ENCODE measurements around the gene EYS.
"Not testable (repeated sequence)": the region's sequence is repeated elsewhere in the genome, so short reads cannot be mapped to it uniquely, and the experiment has no call there.

The EYS gene

DNA sequence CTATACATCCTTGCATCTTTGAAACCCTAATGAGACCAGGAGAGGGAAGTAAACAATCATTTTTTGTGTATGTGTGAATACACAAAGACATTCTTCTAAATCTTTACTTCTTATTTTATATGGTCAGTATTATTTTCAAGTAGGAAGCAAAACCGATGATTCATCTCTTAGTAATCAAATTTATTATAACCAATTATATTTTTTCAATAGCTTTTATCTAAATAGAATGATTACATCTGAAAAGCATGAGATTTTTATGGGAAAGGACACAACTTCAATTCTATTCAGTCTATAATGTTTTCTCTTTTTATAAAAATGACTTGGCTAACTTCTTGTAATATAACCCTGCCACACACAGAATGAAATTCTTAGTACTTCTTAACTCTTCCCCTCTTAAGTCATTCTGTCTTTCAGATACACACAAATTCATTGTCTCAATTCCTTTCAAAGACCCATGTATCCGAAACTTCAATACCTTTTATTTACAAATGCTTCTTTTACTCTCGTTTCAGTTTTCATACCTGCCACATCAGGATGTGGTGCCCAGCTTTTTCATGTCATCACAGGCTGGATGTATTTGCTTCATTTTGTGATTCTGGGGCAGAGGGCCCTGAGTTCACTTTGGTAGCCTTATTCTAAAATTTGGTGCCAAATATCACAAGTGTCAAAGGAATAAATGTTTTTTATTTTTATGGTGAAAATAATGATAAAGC, 1844.4 kb downstream of the EYS start:
- no peak for DNase-seq

DNA sequence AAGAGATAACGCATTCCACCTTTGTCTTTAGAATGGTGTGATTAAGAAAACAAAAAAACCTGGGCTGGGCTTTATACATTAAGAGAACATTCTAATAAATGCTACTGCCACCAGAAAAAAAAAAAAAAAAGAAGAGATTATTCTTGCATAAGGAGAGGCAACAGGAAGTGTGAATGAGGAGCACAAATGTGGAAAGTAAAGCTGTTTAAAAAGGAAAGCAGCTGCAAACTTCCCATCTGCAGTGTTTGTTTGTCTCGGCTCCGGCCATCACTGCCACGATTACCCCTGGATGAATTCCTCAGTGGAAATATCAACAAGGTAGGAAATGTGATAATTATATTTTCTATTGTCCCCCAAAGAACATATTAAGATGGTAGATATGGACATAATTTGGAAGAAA, 1847.5 kb downstream of the EYS start:
- DNase-seq: no peak

DNA sequence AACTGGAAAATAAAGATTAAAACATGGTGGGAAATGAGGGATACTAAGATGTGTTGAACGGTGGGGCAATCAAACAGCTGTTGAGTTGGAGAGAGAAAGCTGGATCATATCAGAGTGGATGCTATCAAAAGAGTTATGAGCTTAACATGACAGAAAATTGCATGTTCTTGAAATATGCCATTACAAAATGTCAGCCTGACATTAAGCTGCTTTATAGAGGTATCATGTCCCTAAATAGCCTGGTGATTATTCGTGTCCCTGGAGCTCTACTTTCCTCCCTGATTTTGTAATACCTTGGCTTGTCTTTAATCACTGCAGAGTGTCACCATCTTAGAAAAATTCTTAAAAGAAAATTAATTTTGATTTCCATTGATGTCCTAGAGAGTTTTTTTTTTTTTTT, 1848.3 kb downstream of the EYS start:
- DNase-seq: no peak

DNA sequence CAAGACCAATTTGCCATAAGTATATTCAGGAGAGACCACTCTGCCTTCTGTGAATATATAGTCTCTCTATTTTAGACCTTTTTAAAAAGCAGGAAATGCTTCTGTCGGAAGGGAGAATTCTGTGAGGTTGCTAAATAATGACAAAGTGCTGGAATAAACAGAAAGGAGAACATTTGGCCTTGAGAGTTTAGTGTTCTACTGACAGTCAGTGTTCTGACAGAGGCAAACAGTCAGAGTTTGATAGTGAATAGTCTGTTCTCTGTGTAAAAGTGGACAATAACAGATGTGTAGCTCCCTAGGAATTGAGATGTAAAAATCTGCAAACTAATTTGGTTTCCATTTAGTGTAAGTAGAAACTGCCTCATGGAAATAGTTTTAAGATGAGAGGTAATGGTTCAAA, 1850.8 kb downstream of the EYS start:
- no peak for DNase-seq

DNA sequence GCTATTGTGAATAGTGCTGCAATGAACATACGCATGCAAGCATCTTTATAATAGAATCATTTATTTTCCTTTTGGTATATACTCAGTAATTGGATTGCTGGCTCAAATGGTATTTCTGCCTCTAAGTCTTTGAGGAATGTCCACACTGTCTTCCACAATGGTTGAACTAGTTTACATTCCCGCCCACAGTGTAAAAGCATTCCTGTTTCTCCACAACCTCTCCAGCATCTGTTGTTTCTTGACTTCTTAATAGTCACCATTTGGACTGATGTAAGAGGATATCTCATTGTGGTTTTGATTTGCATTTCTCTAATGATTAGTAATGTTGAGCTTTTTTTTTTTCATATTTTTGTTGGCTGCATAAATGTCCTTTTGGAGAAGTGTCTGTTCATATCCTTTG, 1862.7 kb downstream of the EYS start:
- no peak for DNase-seq

DNA sequence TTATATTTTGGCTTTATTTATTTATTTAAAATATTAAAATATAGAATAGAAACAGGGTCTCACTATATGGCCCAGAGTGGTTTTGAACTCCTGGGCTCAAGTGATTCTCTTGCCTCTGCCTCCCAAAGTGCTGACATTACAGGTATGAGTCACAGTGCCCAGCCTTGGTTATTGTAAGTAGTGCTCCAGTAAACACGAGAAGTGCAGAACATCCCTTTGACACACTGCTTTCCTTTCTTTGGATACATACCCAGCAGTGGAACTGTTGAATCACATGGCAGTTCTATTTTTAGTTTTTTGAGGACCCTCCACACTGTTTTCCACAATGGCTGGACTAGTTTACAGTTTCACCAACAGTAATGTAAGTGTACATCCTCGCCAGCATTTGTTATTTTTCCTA, 1867.5 kb downstream of the EYS start:
- no peak for DNase-seq

DNA sequence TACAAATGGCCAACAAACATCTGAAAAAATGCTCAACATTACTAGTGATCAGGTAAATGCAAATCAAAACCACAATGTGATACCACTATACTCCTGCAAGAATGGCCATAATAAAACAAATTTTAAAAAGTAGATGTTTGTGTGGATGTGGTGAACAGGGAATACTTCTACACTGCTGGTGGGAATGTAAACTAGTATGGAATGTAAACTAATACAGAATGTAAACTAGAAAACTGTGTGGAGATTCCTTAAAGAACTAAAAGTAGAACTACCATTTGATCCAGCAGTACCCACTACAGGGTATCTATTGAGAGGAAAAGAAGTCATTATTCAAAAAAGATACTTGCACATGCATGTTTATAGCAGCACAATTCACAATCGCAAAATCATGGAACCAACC, 1878.3 kb downstream of the EYS start:
- not testable (repeated sequence) for DNase-seq

DNA sequence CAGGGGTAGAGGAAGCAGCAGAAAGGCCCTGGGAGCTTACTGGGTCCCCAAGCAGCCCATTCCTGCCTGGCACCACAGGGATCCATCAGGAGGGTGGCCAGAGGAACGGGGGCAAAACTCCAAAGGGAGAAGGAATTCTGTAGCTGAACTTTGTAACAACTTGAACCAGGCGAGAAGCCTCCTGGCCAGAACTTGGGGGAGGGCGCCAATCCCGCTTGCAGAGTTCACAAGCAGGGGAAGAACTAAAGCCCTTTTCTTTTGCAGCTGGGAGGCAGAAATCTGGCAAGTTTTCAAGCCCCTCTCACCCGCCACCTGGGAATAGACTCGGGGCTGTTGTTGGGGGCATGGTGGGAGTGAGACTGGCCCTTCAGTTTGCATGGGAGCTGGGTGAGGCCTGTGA, 1882.3 kb downstream of the EYS start:
- DNase-seq: no peak

DNA sequence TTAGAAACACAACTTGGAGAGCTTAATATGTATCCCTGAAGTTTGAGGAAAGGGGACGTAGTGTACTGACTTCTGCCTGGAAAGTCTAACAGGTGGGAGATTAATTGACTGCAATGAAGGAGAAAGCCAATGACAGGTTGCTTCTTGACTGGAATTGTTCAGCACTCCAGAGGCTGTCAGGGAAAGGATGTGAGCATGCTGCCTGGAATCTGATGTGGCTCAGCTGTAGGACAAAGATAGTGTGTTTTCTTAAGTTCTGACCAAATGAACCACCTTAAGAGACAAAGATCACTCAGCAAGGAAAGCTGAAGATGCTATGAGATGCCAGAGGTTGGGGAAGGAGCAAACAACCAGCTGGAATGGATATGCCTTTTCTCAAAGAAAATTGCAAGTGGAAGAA, 1885.6 kb downstream of the EYS start:
- no peak for DNase-seq

DNA sequence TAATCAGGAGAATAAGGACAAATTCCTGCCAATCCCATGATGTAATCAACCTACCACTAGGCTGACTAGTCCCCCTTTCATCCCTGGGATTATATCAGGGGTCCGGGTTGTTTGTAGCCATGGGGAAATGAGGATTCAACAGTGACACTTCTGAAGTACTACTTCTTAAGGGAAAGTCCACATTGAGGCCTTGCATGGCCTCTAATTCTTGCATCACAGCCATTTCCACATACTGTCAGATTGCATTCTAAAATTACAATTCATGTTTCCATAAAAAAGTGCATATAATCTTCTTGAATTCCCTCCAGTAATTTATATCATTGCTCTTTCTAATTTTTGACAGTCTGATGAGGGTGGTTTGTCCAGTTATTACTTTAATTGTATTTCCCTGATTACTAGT, 1887.2 kb downstream of the EYS start:
- DNase-seq: no peak

DNA sequence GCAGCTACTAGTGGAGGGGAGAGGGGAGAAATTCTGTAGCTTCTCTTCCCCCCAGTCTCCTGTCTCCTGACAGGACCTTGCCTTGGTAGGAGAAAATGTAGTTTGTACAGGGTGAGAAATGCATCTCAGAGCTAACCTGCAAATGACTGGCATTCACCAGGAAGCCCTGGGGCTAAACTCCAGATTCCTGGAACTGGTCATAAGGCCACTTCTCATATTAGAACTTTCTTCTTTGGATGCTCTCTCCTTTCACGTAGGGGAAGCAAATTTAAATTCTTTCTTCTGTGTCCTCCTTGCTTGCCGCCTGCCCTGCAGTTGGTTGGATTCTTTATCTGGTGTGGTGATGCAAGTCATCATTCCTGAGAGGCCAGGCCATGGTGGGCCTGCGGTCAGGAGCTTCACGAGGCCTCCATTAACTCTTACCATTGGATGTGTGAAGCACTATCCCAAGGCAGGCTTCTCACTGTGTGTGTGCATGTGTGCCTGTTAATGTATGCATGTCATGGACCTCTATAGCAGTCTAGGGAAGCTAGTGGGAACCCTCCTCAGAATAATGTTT, 1889.5 kb downstream of the EYS start:
- DNase-seq: no peak

DNA sequence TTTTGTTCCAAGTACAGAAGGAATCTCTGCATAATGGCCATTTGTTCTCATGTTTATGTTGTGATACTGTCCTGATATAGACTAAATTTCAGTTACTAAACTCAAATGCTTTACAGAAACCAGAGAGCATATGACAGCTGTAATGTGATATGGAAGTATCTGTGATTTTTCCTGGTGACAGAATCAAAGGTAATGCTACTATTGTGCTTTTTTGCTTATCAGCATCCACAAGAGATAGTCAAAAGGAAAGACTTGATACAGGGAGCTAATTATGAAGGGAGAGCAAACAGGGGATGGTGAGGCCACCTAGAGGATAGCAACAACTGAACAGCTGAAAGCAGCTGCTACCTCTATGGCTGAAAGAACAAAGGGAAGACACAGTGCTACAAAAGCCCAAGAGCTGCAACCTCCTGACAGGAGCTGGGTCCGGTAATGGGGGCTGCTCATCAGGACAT, 1890.0 kb downstream of the EYS start:
- DNase-seq: no peak

DNA sequence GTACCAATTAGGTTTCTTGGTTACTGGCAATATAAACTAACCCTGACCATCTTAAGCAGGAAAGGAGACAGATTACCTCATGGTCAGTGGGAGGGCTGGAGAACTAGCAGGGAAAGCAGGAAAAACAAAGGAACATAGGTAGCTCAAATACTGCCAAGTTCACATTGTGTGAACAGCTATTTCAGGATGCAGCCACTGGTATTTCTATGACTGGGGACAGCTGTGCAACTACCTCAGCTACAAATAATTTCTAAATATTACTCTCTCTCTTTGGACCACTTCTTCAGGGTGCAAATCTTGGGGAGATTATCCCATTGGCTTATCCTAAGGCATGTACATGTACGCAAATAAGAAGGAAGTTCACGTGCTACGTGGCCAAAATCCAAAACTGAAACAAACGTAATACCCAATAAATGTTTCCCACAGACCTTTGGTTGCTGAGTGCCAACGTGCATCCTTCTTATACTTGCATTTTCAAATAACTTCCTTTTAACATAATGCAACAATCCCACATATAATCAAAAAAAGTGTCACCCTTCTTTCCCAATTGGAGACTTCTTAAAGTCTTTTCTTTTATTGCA, 1890.5 kb downstream of the EYS start:
- DNase-seq: no peak

DNA sequence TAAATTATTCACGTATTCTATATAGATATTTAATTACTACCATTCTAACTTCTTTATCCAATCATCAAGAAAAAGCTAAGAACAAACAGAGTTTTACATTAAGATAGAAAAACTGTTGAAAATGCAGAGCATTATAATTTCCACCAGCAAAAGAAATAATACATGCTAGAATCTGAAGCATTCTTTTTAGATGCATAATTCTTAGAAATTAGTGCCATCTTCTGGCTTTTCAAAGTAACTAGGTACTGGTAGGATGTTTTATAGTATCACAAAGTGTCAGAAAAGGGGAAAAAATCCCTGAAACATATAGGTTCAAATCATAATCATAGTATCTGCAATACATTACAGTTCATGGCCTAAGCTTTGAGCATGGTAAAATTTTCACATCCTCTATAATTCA, 1892.6 kb downstream of the EYS start:
- no peak for DNase-seq

DNA sequence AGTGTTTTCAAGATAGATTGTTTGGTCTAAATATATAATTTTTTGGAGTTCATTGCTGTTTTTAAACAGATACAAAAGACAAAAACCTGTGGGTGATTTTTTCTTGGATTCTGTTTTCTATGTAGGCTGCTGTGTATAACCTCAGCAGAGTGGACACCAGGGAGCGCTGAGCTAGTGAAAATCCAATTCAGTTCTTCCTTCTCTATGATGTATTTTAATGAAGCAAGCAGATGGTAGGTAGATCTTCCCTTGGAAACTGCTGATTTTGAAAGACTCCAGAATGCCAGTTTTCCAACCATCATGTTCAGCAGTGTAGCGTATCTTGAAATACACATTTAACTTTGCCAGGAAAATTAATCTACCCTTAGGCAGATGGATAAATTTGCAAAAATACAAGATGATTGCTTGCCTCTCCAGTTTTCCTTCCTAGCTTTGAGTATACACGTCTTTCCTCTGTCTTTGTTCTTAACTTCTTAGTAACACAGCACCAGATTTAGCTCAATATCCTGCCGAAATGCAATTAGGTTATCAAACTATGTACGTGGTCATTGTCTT, 1893.4 kb downstream of the EYS start:
- DNase-seq: no peak

DNA sequence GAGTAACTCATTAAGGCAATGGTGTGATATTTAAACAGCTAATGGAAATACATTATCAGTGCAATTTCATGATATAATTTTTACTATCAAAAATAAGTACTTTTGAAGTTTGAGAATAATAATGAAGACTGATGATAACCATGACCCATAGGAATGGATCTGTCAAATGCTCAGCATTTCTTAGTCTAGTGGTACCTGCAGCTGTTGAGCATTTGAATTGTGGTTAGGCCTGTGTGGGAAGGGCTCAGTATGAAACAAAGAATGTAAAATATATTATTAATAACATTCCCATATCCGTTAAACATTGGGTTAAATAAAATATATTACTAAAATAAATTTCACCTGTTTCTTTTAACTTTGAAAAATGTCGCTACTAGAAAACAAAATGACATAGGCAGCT, 1898.5 kb downstream of the EYS start:
- DNase-seq: no peak

DNA sequence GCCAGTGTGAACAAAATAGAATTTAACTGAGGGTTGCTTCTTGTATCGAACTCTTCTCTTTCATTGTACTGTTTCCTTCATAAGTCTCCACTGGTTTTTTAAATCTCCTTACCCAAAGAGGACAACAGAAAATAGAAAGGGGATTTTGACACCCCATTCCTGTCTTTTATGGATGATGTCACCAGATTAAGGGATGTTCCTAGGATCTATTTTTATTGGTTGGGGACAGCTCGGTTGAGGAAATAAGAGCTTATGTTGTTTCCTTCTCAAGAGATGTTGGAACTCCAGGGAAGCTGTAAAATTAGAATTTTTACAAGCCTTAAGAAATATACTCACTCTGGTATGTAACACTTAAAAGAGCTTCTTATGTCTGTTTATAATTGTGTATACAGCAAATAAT, 1900.0 kb downstream of the EYS start:
- no peak for DNase-seq

DNA sequence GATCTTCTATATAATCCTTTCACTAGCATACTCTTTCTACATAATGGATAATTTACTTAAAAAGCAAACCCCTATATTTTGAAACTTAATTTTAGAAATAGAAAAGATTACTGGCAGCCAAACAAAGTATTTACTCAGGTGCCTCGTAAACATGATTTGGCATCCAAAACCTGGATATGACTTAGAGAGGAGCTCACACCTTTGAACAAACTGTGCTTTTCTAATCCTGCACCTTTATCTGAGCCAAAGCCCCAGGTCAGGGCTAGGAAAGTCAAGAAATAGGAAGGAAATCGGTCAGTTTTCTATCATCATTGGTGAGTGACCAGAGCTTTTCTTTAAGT, 1900.5 kb downstream of the EYS start:
- no peak for DNase-seq

DNA sequence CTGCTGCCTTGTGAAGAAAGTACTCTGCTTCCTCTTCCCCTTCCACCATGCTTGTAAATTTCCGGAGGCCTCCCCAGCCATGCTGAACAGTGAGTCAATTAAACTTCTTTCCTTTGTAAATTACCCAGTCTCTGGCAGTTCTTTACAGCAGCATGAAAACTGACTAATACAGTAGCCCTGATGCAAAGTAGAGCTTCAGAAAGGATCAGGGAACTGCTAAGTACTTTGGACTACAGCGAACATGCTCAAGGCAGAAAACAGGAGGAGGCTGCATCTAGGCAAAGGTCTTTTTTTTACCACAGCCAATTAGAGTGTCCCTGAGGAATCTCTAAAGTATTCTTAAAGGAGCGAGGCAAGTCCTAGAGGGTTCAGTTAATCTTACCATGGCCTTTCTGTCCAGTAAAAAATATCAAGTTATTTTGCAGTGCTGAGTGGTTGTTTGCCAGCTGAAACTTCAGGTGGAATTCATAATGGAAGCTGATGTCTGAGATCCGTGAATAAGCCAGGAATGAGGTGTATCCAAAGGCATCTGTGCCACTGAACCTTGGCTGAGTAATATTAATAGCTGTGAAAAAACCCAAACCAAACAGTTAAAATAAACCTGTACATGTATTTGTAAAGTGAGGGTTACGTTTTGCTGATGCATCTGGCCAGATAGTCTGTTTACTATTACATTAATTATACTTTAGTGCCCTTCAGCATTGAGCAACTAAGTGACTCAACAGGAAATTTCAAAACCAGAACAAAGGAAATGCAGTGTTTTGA, 1901.0 kb downstream of the EYS start:
- no peak for DNase-seq

DNA sequence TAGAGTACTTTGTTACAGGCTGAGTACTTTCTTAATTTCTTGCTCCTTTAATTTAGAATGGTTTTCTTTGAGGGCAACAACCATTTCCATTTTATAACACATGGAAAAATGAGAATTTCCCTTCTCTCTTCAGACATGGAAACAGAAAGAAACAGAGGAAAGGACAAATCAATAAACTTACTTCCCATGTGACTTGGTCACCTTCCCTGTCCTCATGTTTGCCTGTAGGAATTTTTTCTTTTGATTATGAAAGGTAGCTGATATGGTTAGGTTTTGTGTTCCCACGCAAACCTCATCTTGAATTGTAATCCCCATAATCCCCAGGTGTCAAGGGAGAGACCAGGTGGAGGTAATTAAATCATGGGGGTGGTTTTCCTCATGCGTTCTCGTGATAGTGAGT, 1901.7 kb downstream of the EYS start:
- no peak for DNase-seq

DNA sequence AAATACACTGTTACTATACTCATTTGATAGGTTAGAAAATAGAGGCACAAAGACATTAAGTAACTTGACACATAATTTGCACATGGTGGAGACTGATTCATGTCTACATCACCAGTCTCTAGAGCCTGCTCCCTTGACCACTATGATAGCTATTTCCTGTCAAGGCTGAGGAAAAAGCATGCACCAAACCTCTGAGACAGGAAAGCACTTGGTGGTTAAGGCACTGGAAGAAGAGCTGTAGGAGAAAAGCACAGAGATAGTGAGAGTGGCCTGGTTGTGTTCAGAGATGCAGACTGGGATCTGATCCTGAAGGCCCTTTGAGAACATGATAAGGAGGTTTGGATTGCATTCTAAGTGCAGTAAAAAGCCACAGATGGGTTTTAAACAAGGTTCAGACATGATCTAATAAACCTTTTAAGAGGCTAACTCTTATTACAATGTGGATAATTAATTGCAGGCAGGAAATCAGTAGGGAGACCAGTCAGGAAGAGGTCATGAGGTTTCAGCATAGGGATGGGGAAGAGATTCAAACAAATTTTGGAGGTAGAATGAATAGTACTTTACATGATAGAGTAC, 1902.6 kb downstream of the EYS start:
- no peak for DNase-seq

DNA sequence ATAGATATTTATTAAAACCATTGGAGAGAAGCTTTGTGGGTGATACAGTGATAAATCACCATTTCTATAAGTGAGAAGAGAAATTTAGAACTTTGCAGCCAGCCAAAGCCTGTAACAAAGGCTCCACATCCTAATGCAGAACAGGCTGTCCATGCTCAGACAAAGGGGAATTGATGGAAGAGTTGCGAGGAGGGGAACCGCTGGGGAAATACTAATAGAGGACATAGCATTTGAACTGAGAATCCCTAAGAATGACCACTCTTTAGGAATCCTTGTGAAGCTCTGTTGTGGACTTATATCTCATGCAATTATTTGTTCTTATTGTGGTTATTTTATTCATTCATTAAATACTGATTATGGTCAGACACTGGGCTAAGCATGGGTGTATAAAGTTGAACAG, 1903.7 kb downstream of the EYS start:
- no peak for DNase-seq

DNA sequence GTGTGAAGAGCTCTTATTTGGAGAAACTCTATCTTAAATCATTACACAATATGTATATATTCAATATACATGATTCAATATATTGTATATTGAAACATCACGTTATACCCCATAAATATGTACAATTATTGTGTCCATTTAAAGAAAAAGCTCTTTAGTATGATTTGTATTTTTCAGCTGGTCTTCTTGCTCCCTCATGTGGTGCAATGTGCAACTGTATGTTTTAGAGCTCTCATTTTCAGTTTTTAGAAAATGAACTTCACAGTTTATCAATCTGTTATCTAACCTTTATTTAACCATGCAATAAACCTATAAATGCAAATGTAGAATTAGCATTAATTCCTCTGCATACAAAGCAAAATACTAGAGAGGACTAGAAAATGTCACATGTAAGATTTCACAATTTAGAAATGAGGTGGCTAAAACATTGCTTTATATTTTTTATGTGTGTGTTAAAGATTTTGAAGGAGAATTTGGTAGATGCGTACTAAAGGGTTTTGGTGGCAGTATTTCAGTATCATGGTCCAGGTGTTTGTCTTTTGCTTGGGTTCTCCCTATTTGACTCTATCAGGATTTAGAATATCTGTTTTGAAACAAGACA, 1904.3 kb downstream of the EYS start:
- no peak for DNase-seq

All from stimulated activated CD4-positive, alpha-beta T cell treated with anti-CD3 and anti-CD28 coated beads, Interleukin-4, amount 100 ng/mL, for 1 hour (primary cell).